OCI-LY3 (cell line): ENCODE data around the gene TMEM198.

Source experiments
- H2AFZ ChIP-seq: fragments of 200-600, 300-600 bp; shearing (Covaris generic); 2 replicates; pipeline ENCODE4 v1.6.0; 2014; ENCODE audit warnings: antibody characterized with exemption, low read depth, low read length
- H3K27ac ChIP-seq: fragments of 200-600, 300-600 bp; sonication (generic); 2 replicates; pipeline ENCODE4 v1.5.1; 2014; ENCODE audit warnings: mild to moderate bottlenecking, low read length, moderate library complexity, mixed read lengths
- H3K27me3 ChIP-seq: fragments of 200-600, 300-600 bp; sonication (generic); 2 replicates; pipeline ENCODE4 v1.6.1; 2014; ENCODE audit warnings: low read depth, low read length, mixed read lengths
- H3K36me3 ChIP-seq: fragments of 200-600, 300-600 bp; sonication (generic); replicated peaks from 2 replicates; pipeline ENCODE3; 2014; ENCODE audit warnings: low read depth, low read length, mixed read lengths
- H3K4me1 ChIP-seq: fragments of 300-600, 200-600 bp; sonication (generic); 2 replicates; pipeline ENCODE4 v1.6.1; 2014; ENCODE audit warnings: low read length, mixed read lengths
- H3K4me2 ChIP-seq: fragments of 200-600, 300-600 bp; sonication (generic); 2 replicates; pipeline ENCODE4 v1.6.1; 2014; ENCODE audit warnings: low read length, mixed read lengths
- H3K4me3 ChIP-seq: fragments of 300-600, 200-600 bp; sonication (generic); 2 replicates; pipeline ENCODE4 v1.5.1; 2014; ENCODE audit warnings: antibody characterized with exemption, mild to moderate bottlenecking, low read length, moderate library complexity
- H3K79me2 ChIP-seq: fragments of 300-600, 200-600 bp; shearing (Covaris generic); 2 replicates; pipeline ENCODE4 v1.6.1; 2014; ENCODE audit warnings: mild to moderate bottlenecking, low read length, mixed read lengths
- H3K9ac ChIP-seq: fragments of 300-600, 200-600 bp; shearing (Covaris generic); 2 replicates; pipeline ENCODE4 v1.6.0; 2014; ENCODE audit warnings: mild to moderate bottlenecking, low read length, moderate library complexity
- H3K9me3 ChIP-seq: fragments of 200-600, 300-600 bp; shearing (Covaris generic); 2 replicates; pipeline ENCODE4 v1.6.1; 2014; ENCODE audit warnings: low read length, mixed read lengths; ENCODE audit not compliant: insufficient read depth
- H4K20me1 ChIP-seq: fragments of 200-600, 300-600 bp; sonication (generic); 2 replicates; pipeline ENCODE4 v1.6.1; 2016; ENCODE audit warnings: low read length, mixed read lengths; ENCODE audit not compliant: insufficient read depth
- EZH2phosphoT487 ChIP-seq: fragments of 200-600 bp; shearing (Covaris generic); IDR thresholded peaks from 2 replicates; pipeline ENCODE4 v1.6.1; 2018; ENCODE audit warnings: antibody characterized with exemption, mixed run types, low read depth
- TF ChIP-seq, protein P1 (sequence below): fragments of 200-600, 300-600 bp; sonication (generic); IDR thresholded peaks from 2 replicates; pipeline ENCODE4 v1.5.1; 2014; ENCODE audit warnings: antibody characterized with exemption, low read length, low read depth

Gene TMEM198

DNA sequence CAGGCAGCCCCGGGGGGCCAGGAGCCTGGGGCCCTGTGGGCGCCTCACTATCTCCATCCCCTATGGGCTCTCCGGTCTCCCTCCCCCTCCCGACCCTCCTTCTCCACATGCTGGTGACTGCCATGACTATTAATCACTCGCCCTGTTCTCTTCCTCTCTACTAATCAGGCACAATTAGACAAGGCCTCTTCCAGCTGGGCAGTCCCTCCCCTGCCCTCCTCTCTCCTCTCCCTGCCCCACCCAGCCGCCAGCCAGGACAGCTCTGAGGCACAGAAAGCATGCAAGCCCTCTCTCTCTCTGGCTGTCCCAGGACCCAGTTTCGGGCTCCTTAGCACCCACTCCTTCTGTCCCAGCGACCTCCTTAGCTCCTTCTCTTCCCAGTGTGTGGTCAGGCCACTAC lies 23.7 kb upstream of the TMEM198 start:
- Histone ChIP-seq H3K79me2 (no peaks in the 10 kb centered on the region), H4K20me1 (no peaks in the 10 kb centered on the region), H3K9me3 (no peaks in the 10 kb centered on the region), H2AFZ (no peak overlapping the region), H3K9ac (no peak overlapping the region), H3K27me3 (peaks cover 11% of the 10 kb centered on the region), H3K36me3 (no peaks in the 10 kb centered on the region), H3K4me2 (no peak overlapping the region), H3K4me1 (no peaks in the 10 kb centered on the region), H3K27ac (no peak overlapping the region), H3K4me3 (no peak overlapping the region)
- no peak for TF ChIP-seq EZH2phosphoT487
- TF ChIP-seq, protein P1, sequence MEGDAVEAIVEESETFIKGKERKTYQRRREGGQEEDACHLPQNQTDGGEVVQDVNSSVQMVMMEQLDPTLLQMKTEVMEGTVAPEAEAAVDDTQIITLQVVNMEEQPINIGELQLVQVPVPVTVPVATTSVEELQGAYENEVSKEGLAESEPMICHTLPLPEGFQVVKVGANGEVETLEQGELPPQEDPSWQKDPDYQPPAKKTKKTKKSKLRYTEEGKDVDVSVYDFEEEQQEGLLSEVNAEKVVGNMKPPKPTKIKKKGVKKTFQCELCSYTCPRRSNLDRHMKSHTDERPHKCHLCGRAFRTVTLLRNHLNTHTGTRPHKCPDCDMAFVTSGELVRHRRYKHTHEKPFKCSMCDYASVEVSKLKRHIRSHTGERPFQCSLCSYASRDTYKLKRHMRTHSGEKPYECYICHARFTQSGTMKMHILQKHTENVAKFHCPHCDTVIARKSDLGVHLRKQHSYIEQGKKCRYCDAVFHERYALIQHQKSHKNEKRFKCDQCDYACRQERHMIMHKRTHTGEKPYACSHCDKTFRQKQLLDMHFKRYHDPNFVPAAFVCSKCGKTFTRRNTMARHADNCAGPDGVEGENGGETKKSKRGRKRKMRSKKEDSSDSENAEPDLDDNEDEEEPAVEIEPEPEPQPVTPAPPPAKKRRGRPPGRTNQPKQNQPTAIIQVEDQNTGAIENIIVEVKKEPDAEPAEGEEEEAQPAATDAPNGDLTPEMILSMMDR = no peak

GRCh38 chr2:219521066-219521880 lies 22.6 kb upstream of the TMEM198 start:
- Histone ChIP-seq H3K9ac (no peak overlapping the region), H3K4me3 (no peak overlapping the region), H3K36me3 (no peaks in the 10 kb centered on the region), H3K4me2 (peak overlapping the region; percentile 24; the same call in 1 of the 2 replicates), H4K20me1 (no peaks in the 10 kb centered on the region), H2AFZ (no peak overlapping the region), H3K27ac (no peak overlapping the region), H3K79me2 (no peaks in the 10 kb centered on the region), H3K27me3 (peaks cover 11% of the 10 kb centered on the region), H3K4me1 (no peaks in the 10 kb centered on the region), H3K9me3 (no peaks in the 10 kb centered on the region)
- TF ChIP-seq EZH2phosphoT487 = no peak
- TF ChIP-seq, protein P1 = peak; percentile 50

GRCh38 chr2:219522111-219523030 lies 21.5 kb upstream of the TMEM198 start:
- no peak for TF ChIP-seq EZH2phosphoT487
- TF ChIP-seq, protein P1 = no peak
- no peak overlapping the region for H3K9ac ChIP-seq
- H3K79me2 ChIP-seq = no peaks in the 10 kb centered on the region
- no peaks in the 10 kb centered on the region for H3K4me1 ChIP-seq
- H2AFZ ChIP-seq = no peak overlapping the region
- peaks cover 21% of the 10 kb centered on the region for H3K27me3 ChIP-seq
- H3K4me3 ChIP-seq = no peak overlapping the region
- H3K9me3 ChIP-seq = no peaks in the 10 kb centered on the region
- no peak overlapping the region for H3K27ac ChIP-seq
- H3K4me2 ChIP-seq = no peak overlapping the region
- no peaks in the 10 kb centered on the region for H3K36me3 ChIP-seq
- H4K20me1 ChIP-seq = no peaks in the 10 kb centered on the region
